Measurements from ENCODE around the gene P4HTM.

Gene P4HTM, protein sequence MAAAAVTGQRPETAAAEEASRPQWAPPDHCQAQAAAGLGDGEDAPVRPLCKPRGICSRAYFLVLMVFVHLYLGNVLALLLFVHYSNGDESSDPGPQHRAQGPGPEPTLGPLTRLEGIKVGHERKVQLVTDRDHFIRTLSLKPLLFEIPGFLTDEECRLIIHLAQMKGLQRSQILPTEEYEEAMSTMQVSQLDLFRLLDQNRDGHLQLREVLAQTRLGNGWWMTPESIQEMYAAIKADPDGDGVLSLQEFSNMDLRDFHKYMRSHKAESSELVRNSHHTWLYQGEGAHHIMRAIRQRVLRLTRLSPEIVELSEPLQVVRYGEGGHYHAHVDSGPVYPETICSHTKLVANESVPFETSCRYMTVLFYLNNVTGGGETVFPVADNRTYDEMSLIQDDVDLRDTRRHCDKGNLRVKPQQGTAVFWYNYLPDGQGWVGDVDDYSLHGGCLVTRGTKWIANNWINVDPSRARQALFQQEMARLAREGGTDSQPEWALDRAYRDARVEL

DNA sequence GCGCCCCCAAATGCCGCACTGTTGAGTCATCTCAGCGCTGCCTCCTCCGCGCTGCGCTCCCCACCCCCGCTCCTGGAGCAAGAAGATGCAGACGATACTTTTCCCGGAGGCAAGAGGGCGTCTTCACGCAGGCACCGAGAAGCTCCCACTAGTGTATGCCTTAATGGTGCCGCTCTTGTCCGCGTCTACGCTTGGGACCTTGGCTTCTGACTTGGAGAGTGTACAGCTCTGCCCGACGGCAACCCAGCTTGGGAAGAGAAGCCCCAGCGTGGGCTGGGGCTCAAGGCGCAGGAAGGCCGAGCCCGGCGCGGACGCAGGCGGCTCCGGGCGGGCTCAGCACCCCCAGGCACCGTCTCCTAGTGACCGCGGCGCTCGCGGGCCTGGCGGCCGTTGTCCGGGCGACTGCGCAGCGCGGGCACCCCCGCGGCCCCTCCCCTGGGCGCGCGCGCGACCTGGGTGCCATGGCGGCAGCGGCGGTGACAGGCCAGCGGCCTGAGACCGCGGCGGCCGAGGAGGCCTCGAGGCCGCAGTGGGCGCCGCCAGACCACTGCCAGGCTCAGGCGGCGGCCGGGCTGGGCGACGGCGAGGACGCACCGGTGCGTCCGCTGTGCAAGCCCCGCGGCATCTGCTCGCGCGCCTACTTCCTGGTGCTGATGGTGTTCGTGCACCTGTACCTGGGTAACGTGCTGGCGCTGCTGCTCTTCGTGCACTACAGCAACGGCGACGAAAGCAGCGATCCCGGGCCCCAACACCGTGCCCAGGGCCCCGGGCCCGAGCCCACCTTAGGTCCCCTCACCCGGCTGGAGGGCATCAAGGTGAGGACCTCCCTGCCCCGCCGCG lies at the start of gene P4HTM:
TSS of gene P4HTM (plus strand) at position 446 of the 840 bp plus-strand sequence. CDS start at position 462, 16 bp downstream.
- peak; percentile 87 for ATAC-seq
- H3K36me3 Mint-ChIP-seq: peaks cover 58% of the 10 kb centered on the region
- H3K4me3 Mint-ChIP-seq: peak within 1 kb of the TSS; percentile 93
- peak; percentile 65 to 90 for DNase-seq (ENCODE audit: low spot score in 2 of 2)
- H3K27ac Mint-ChIP-seq: peak within 1 kb of the TSS; percentile 92
- no peaks in the 10 kb centered on the region for H3K9me3 Mint-ChIP-seq
- H3K4me1 Mint-ChIP-seq: peaks cover 46% of the 10 kb centered on the region

DNA sequence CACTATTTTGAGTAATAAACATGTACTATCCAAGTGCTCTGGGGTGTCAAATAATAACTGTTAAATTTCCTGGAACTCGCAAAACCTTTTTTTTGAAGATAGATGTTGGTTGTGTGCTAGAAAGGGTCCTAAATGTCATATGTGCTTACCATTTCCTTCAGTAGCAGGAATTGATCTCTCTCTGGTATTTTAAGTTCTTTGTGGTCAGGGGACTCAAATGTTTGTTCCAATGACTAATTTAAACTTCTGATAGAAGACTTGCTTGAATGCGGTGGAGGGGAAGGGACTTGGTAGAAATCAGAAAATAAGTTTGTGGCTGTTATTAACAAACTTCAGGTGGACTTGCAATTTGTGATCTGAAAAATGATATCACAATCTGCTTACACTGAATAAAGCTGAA lies 44.6 kb upstream of the P4HTM start:
- ATAC-seq (peak; percentile 75), DNase-seq (ENCODE audit: low spot score in 2 of 2) (no peak)
- Mint-ChIP-seq H3K36me3 (peaks cover 69% of the 10 kb centered on the region), H3K9me3 (no peaks in the 10 kb centered on the region), H3K4me1 (peaks cover 34% of the 10 kb centered on the region), H3K4me3 (peak overlapping the region; percentile 47), H3K27ac (peak overlapping the region; percentile 92)

- Mint-ChIP-seq H3K4me1 (peaks cover 34% of the 10 kb centered on the region), H3K4me3 (peak overlapping the region; percentile 47), H3K9me3 (no peaks in the 10 kb centered on the region), H3K27ac (peak overlapping the region; percentile 92), H3K36me3 (peaks cover 69% of the 10 kb centered on the region)
- peak; percentile 61 for ATAC-seq
- DNase-seq (ENCODE audit: low spot score in 2 of 2): no peak
Measured at GRCh38 chr3:48945891-48946549, 44.0 kb upstream of the P4HTM start.

- H3K9me3 Mint-ChIP-seq: no peaks in the 10 kb centered on the region
- no peak for DNase-seq (ENCODE audit: low spot score in 2 of 2)
- no peak overlapping the region for H3K4me3 Mint-ChIP-seq
- no peak for ATAC-seq
- peaks cover 76% of the 10 kb centered on the region for H3K36me3 Mint-ChIP-seq
- H3K27ac Mint-ChIP-seq: peak overlapping the region; percentile 69
- peaks cover 32% of the 10 kb centered on the region for H3K4me1 Mint-ChIP-seq
Measured at GRCh38 chr3:48949376-48949717, 40.7 kb upstream of the P4HTM start.

DNA sequence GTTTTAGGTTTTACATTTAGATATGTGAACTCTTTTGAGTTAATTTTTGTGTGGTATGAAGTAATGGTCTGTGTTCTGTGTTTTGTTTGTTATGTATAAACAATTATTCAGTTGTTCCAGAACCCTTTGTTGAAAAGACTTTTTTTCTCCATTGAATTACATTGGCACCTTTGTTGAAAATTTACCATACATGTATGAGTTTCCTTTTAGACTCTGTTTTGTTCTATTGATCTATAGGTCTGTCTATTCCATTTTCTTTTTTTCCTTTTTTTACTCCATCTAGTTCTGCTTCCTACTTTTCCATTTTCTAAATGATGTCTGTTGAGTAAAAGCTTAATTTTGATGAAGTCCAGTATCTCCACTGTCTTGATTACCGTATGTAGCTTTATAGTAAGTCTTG lies 40.0 kb upstream of the P4HTM start:
- Mint-ChIP-seq H3K27ac (peak overlapping the region; percentile 69), H3K36me3 (peaks cover 78% of the 10 kb centered on the region), H3K4me3 (no peak overlapping the region), H3K4me1 (peaks cover 25% of the 10 kb centered on the region), H3K9me3 (no peaks in the 10 kb centered on the region)
- DNase-seq (ENCODE audit: low spot score in 2 of 2): no peak
- ATAC-seq: no peak

DNA sequence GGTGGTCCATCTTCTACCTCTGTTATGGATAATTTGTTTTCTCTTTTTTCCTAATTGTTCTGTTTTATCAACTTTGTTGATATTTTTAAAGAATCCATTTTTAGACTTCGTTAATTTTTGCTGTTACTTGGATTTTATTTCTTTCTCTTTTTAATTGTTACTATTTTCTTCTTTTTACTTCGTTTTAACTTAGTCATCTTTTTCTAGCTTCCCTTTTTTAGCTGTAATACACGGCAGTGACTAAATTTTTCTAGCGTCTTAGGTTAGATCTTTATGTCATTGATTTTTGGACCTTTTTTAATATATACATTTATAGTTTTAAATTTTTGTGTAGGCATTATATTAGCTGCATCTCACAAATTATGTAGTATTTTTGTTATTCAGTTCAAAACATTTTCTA lies 38.3 kb upstream of the P4HTM start:
- ATAC-seq (no peak), DNase-seq (ENCODE audit: low spot score in 2 of 2) (no peak)
- H3K36me3 Mint-ChIP-seq: peaks cover 84% of the 10 kb centered on the region
- H3K4me3 Mint-ChIP-seq: no peak overlapping the region
- H3K27ac Mint-ChIP-seq: peak overlapping the region; percentile 35
- peaks cover 14% of the 10 kb centered on the region for H3K4me1 Mint-ChIP-seq
- H3K9me3 Mint-ChIP-seq: no peaks in the 10 kb centered on the region

GRCh38 chr3:48952510-48953118 lies 37.4 kb upstream of the P4HTM start:
- Mint-ChIP-seq H3K4me3 (no peak overlapping the region), H3K9me3 (no peaks in the 10 kb centered on the region), H3K36me3 (peaks cover 90% of the 10 kb centered on the region), H3K27ac (peak overlapping the region; percentile 35), H3K4me1 (peaks cover 13% of the 10 kb centered on the region)
- ATAC-seq (peak; percentile 56), DNase-seq (ENCODE audit: low spot score in 2 of 2) (no peak)

GRCh38 chr3:48957006-48957705 lies 32.9 kb upstream of the P4HTM start:
- no peaks in the 10 kb centered on the region for H3K9me3 Mint-ChIP-seq
- peaks cover 94% of the 10 kb centered on the region for H3K36me3 Mint-ChIP-seq
- H3K27ac Mint-ChIP-seq: no peak overlapping the region
- DNase-seq (ENCODE audit: low spot score in 2 of 2) (no peak), ATAC-seq (no peak)
- H3K4me3 Mint-ChIP-seq: no peak overlapping the region
- H3K4me1 Mint-ChIP-seq: peaks cover 12% of the 10 kb centered on the region

DNA sequence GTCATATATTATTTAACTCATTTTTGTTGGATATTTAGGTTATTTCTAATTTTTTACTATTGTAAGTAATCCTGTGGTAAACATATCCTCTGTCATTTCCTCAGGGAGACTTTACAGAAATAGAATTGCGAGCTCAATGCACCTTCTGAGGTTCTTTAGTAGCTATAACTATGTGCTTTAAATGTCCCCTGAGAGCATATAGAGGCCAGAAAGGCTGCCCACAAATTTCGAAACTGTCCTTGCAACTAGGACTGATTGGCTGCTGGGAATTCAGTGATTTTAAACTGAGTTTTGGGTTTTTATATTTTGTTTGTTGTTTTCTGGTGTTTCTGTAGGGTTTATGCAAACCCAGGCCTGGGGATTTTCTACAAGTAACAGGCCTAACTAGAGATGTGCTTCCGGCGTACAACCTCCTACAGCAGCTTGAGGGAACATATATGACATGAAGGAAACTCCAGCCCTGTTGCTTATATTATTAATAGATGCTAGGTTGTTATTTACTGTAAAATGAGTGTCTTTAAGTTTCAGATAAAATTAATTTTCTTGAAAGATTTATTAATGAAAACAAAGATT lies 29.1 kb upstream of the P4HTM start:
- Mint-ChIP-seq H3K4me3 (no peak overlapping the region), H3K9me3 (no peaks in the 10 kb centered on the region), H3K36me3 (peaks cover 94% of the 10 kb centered on the region), H3K4me1 (no peaks in the 10 kb centered on the region), H3K27ac (no peak overlapping the region)
- no peak for ATAC-seq
- DNase-seq (ENCODE audit: low spot score in 2 of 2): no peak

- Mint-ChIP-seq H3K27ac (peak overlapping the region; percentile 18), H3K4me1 (peaks cover 13% of the 10 kb centered on the region), H3K9me3 (no peaks in the 10 kb centered on the region), H3K4me3 (no peak overlapping the region), H3K36me3 (peaks cover 94% of the 10 kb centered on the region)
- ATAC-seq (no peak), DNase-seq (ENCODE audit: low spot score in 2 of 2) (no peak)
Measured at GRCh38 chr3:48962340-48962739, 27.7 kb upstream of the P4HTM start.

- DNase-seq (ENCODE audit: low spot score in 2 of 2) (no peak), ATAC-seq (no peak)
- peak overlapping the region; percentile 18 for H3K27ac Mint-ChIP-seq
- H3K9me3 Mint-ChIP-seq: no peaks in the 10 kb centered on the region
- H3K4me3 Mint-ChIP-seq: no peak overlapping the region
- peaks cover 94% of the 10 kb centered on the region for H3K36me3 Mint-ChIP-seq
- H3K4me1 Mint-ChIP-seq: peaks cover 13% of the 10 kb centered on the region
Measured at GRCh38 chr3:48962939-48963338, 27.1 kb upstream of the P4HTM start.

- Mint-ChIP-seq H3K4me1 (peaks cover 13% of the 10 kb centered on the region), H3K9me3 (no peaks in the 10 kb centered on the region), H3K27ac (no peak overlapping the region), H3K4me3 (no peak overlapping the region), H3K36me3 (peaks cover 94% of the 10 kb centered on the region)
- DNase-seq (ENCODE audit: low spot score in 2 of 2): no peak
- no peak for ATAC-seq
Measured at GRCh38 chr3:48963591-48963990, 26.4 kb upstream of the P4HTM start.

GRCh38 chr3:48966367-48966766 lies 23.7 kb upstream of the P4HTM start:
- ATAC-seq: peak; percentile 60
- no peak for DNase-seq (ENCODE audit: low spot score in 2 of 2)
- Mint-ChIP-seq H3K4me3 (no peak overlapping the region), H3K4me1 (peaks cover 13% of the 10 kb centered on the region), H3K36me3 (peaks cover 100% of the 10 kb centered on the region), H3K9me3 (no peaks in the 10 kb centered on the region), H3K27ac (peak overlapping the region; percentile 40)

- Mint-ChIP-seq H3K27ac (peak overlapping the region; percentile 85), H3K9me3 (no peaks in the 10 kb centered on the region), H3K4me1 (peaks cover 13% of the 10 kb centered on the region), H3K4me3 (peak overlapping the region; percentile 47), H3K36me3 (peaks cover 100% of the 10 kb centered on the region)
- ATAC-seq: peak; percentile 76
- DNase-seq (ENCODE audit: low spot score in 2 of 2): no peak
Measured at GRCh38 chr3:48966876-48967361, 23.1 kb upstream of the P4HTM start.

Data from stimulated activated effector memory CD8-positive, alpha-beta T cell treated with anti-CD3 and anti-CD28 coated beads, Interleukin-12 subunit alpha, Interleukin-12 subunit beta, amount 100 ng/mL, for 72 hours (primary cell).